Ishikawa (cell line): ENCODE data around the gene DPYD.

Experiments
- CEBPB ChIP-seq: IDR thresholded peaks from 2 replicates; pipeline ENCODE4 v1.6.1; 2012
- CREB1 ChIP-seq: IDR thresholded peaks from 2 replicates; pipeline ENCODE4 v1.6.1; 2012; ENCODE audit warnings: low read depth
- EGR1 ChIP-seq: IDR thresholded peaks from 2 replicates; pipeline ENCODE4 v1.6.1; 2012
- EP300 ChIP-seq: IDR thresholded peaks from 2 replicates; pipeline ENCODE4 v1.6.1; 2012; ENCODE audit warnings: borderline replicate concordance
- FOXM1 ChIP-seq: IDR thresholded peaks from 2 replicates; pipeline ENCODE4 v1.6.1; 2012; ENCODE audit warnings: low read depth, borderline replicate concordance
- NFIC ChIP-seq: IDR thresholded peaks from 2 replicates; pipeline ENCODE4 v1.6.1; 2012
- RAD21 ChIP-seq: IDR thresholded peaks from 2 replicates; pipeline ENCODE4 v1.6.1; 2012; ENCODE audit warnings: low read depth
- TAF1 ChIP-seq: IDR thresholded peaks from 2 replicates; pipeline ENCODE4 v1.6.1; 2012; ENCODE audit warnings: low read depth, mild to moderate bottlenecking
- TCF12 ChIP-seq: IDR thresholded peaks from 2 replicates; pipeline ENCODE4 v1.6.1; 2012; ENCODE audit warnings: low read depth
- TEAD4 ChIP-seq: IDR thresholded peaks from 2 replicates; pipeline ENCODE4 v1.6.1; 2012
- YY1 ChIP-seq: IDR thresholded peaks from 2 replicates; pipeline ENCODE4 v1.6.1; 2012; ENCODE audit warnings: low read depth
- ZBTB7A ChIP-seq: IDR thresholded peaks from 2 replicates; pipeline ENCODE4 v1.6.1; 2012; ENCODE audit warnings: low read depth
- TF ChIP-seq, protein P1 (sequence below): IDR thresholded peaks from 2 replicates; pipeline ENCODE4 v1.6.1; 2012
- TF ChIP-seq, protein P2 (sequence below): IDR thresholded peaks from 2 replicates; pipeline ENCODE4 v1.6.1; 2012
- TF ChIP-seq, protein P3 (sequence below): IDR thresholded peaks from 2 replicates; pipeline ENCODE4 v1.6.1; 2012; ENCODE audit warnings: low read depth, mild to moderate bottlenecking

DPYD gene

DNA sequence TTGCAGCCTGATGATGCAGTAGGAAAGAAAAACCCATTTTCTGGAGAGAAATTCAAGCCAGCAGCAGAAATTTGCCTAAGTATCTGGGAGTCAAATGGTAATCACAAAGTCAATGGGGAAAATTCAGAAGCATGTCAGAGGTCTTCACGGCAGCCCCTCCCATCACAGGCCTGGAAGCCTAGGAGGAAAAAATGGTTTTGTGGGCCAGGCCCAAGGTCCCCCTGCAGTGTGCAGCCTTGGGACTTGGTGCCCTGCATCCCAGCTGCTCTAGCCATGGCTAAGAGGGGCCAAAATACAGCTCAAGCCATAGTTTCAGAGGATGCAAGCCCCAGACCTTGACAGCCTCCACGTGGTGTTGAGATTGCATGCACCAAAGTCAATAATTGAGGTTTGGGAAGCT is 864.4 kb downstream of the DPYD start:
- no peak for TF ChIP-seq RAD21
- TF ChIP-seq, protein P1, sequence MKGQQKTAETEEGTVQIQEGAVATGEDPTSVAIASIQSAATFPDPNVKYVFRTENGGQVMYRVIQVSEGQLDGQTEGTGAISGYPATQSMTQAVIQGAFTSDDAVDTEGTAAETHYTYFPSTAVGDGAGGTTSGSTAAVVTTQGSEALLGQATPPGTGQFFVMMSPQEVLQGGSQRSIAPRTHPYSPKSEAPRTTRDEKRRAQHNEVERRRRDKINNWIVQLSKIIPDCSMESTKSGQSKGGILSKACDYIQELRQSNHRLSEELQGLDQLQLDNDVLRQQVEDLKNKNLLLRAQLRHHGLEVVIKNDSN, result no peak
- no peak for TF ChIP-seq EP300
- TF ChIP-seq FOXM1, result no peak
- no peak for TF ChIP-seq NFIC
- no peak for TF ChIP-seq TAF1
- no peak for TF ChIP-seq YY1
- no peak for TF ChIP-seq ZBTB7A
- no peak for TF ChIP-seq TCF12
- no peak for TF ChIP-seq TEAD4
- TF ChIP-seq EGR1, result no peak
- TF ChIP-seq CEBPB, result no peak
- TF ChIP-seq, protein P2, sequence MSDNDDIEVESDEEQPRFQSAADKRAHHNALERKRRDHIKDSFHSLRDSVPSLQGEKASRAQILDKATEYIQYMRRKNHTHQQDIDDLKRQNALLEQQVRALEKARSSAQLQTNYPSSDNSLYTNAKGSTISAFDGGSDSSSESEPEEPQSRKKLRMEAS, result no peak

DNA sequence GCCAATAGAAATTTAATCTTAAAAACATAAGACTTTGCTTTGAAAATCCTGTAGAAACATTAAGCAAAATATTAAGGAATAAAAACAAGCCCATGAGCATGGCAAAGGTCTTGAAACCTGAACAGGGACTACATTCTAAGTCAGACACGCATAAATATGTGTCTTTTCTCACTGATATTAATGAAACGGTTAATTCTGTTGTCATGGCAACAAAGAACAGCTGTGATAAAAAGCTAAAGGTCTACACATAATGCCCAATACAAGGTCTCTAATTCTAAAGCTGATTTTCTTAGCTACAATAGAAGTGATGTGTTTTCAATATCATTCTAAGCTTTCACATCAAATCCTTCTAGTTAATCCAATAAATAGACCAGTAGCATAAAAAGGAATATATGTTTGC is 867.6 kb downstream of the DPYD start:
- TF ChIP-seq, protein P2, result no peak
- TF ChIP-seq, protein P1, result no peak
- no peak for TF ChIP-seq EP300
- TF ChIP-seq ZBTB7A, result no peak
- TF ChIP-seq TEAD4, result no peak
- no peak for TF ChIP-seq RAD21
- TF ChIP-seq TAF1, result no peak
- TF ChIP-seq, protein P3, sequence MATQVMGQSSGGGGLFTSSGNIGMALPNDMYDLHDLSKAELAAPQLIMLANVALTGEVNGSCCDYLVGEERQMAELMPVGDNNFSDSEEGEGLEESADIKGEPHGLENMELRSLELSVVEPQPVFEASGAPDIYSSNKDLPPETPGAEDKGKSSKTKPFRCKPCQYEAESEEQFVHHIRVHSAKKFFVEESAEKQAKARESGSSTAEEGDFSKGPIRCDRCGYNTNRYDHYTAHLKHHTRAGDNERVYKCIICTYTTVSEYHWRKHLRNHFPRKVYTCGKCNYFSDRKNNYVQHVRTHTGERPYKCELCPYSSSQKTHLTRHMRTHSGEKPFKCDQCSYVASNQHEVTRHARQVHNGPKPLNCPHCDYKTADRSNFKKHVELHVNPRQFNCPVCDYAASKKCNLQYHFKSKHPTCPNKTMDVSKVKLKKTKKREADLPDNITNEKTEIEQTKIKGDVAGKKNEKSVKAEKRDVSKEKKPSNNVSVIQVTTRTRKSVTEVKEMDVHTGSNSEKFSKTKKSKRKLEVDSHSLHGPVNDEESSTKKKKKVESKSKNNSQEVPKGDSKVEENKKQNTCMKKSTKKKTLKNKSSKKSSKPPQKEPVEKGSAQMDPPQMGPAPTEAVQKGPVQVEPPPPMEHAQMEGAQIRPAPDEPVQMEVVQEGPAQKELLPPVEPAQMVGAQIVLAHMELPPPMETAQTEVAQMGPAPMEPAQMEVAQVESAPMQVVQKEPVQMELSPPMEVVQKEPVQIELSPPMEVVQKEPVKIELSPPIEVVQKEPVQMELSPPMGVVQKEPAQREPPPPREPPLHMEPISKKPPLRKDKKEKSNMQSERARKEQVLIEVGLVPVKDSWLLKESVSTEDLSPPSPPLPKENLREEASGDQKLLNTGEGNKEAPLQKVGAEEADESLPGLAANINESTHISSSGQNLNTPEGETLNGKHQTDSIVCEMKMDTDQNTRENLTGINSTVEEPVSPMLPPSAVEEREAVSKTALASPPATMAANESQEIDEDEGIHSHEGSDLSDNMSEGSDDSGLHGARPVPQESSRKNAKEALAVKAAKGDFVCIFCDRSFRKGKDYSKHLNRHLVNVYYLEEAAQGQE, result no peak
- TF ChIP-seq NFIC, result no peak
- TF ChIP-seq CEBPB, result no peak
- no peak for TF ChIP-seq TCF12
- TF ChIP-seq YY1, result no peak
- no peak for TF ChIP-seq CREB1

DNA sequence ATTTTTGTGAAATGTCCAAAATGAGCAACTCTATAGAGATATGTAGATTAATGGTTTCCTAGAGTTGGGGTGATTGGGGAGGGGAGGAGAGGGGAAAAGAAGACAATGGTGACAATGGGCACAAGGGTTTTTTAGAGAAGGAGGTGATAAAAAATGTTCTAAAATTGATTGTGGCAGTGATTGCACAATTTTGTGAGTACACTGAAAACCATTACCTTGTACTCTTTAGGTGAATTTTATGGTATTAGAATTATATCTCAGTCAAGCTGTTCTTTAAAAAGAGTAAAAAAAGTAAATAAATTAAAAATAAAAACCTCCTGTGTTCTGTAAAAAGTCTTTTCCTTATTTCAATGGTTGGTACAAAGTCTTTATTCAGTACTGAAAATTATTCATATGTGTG is 869.0 kb downstream of the DPYD start:
- TF ChIP-seq FOXM1, result no peak
- TF ChIP-seq EP300, result no peak
- TF ChIP-seq TEAD4, result no peak

DNA sequence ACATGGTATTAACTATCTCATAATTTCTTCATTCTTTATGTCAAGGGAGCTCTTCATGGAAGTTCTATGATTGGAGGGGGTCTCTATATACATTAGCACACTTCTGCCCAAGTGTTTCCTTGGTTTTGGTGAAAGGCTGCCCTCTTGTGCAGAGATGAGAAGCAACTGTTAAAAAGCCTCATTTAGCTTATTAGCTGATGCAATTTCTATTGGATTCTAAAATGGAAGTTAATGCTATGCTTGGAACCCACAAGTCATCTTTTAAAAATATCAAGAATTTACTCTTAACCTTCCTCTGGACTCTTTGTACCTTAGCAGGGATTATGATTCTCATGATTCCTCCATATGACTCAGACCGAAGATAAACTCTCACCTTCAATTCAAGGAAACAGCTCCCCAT is 870.3 kb downstream of the DPYD start:
- peak; percentile 22; the same call in 1 of the 2 replicates for TF ChIP-seq RAD21
- no peak for TF ChIP-seq EP300

DNA sequence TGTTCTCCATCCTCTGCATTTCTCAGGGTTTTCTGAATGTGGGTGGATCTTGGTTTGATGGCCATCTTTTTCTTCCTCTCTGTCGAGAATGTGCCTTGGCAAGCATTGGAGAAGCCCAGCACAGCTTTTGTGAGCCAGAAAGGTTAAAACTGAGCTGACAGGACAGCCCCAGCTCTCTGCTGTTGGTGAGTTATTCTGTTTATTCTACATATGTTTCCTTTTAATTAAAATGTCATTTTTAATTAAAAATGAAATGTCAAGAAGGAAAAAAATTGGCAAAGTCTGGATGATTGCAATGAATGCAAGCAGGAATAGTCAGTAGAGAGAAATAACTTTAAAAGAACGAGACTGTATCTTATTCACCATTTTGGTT is 873.4 kb downstream of the DPYD start:
- no peak for TF ChIP-seq TEAD4
- TF ChIP-seq, protein P1, result no peak
- no peak for TF ChIP-seq ZBTB7A
- no peak for TF ChIP-seq EP300
- no peak for TF ChIP-seq RAD21
- TF ChIP-seq, protein P2, result no peak
- TF ChIP-seq CREB1, result no peak
- TF ChIP-seq TCF12, result no peak
- no peak for TF ChIP-seq TAF1
- TF ChIP-seq, protein P3, result no peak

DNA sequence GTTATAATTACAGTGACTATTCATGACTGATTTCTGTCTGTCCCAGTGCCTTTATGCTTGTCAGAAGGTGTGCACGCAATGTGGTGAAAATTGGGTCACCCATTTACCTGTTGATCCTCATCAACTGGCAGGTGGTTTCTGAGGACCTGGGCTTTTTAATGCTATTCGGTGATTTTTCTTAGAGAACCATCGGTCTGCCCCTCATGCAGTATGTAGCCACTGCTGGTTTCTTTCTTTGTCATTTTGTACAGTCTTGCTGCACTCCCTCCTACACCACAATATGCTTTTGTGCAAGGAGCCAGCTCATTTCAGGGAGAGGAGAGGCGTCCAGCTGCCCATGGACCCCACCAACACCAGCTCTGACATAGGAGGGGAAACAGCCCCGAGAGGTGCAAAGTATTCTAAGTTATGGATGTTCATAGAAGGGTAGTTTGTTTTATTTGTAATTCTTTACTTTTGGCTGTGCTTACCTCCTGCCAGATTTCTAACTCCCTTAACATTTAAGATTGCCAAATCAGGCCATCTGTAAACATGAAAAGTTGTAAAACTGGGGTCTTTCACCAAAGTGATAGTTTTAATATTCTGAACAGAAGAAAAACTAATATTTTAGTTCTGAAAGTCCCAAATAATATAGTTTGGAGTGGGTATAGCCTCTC is 873.9 kb downstream of the DPYD start:
- TF ChIP-seq RAD21 (no peak), ZBTB7A (no peak), TEAD4 (no peak), TAF1 (no peak), TCF12 (no peak), EP300 (no peak), CEBPB (no peak)
- TF ChIP-seq, protein P1, result no peak
